Middle frontal gyrus (tissue), 1 donor: ENCODE data around the gene DCXR.

Experiments used
- DNase-seq: peaks from one replicate; pipeline ENCODE4 v3.0.0-alpha.2; 2015; ENCODE audit warnings: low spot score; ENCODE audit errors: extremely low spot score

Gene DCXR

DNA sequence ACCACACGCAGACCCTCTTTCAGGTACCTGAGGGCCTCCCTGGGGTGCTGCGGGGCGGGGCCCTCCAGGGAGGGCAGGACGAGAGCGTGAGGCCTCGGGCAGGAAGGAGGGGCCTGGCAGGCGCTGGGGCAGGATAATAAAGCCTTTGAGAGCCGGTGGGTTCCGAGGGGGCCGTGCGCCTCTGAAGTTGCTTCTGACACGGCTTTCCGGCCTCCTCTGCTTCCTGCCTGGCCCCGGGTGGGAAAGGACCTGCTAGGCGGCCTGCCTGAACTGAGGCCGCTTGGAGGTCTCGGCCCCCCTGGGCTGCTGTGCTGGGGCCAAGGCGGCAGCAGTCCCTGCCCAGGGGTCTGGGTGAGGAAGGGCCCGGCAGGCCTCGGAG is 25.2 kb downstream of the DCXR start:
- no peak for DNase-seq

DNA sequence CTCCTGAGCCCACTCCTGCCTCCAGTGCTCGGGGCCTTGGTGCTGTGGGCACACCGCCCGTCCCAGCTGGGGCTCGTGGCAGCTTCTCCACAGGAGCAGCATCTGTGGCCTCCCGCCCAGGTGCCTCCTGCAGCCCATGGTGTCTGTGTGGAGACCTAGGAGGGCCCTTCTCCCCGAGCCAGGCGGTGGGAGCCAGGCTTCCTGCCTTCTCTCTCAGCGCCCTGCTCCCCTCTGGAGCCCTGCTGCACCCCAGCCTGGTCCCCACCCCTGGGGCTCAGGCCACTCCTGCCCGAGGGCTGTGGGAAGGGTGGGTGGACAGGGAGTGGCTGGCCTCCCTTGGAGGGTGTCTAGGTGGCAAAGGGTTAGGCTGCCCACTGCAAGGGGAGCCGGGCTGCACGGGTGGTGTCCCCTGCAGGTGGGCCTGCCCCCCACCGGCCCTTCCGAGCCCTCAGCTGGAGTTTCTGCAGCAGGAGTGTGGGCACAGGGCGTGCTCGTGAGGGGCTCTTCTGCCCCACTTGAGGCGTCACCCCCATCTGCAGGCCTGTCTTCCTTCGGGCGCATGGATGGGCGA is 25.8 kb downstream of the DCXR start:
- no peak for DNase-seq

DNA sequence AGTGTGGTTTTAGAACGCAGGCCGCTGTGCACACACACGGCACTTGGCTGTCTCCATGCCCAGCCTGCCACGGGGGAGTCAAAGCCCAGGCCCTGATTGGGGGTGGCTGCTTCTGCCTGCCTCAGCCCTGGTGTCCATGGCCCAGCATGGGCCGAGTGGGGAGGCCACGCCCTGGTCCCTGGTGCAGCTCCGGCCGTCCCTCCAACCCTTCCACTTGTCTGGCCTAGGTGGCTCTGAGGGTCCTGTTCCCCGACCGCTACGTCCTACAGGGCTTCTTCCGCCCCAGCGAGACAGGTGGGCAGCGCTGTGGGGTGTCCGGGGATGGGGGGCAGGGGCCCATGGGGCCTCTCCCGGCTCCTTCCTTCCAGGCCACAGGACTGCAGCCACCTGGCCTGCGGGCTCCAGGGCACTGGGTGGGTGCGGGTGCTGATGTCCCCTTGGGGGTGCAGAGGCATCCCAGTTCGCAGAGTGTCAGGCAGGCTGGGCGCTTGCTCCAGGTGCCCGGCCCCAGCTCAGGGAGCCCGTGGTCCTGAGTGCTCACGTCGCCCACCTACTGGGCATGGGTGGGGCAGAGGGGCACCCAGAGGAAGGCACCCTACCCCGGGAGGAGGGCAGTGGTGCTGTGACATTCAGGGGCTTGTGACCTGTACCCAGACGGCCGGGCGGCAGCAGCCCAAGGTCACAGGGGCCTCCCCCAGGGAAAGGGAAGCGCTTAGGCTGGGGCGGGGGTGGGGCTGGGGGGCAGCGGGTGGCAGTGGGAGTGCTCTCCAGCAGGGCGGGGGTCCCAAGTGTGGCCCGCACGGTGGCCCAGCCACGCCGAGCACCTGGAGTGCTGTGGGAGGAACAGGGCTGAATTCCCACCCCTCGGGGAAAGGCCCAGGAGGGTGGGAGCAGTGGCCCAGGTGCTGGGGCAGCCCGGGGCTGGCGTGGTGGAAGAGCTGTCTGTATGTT is 26.6 kb downstream of the DCXR start:
- no peak for DNase-seq

DNA sequence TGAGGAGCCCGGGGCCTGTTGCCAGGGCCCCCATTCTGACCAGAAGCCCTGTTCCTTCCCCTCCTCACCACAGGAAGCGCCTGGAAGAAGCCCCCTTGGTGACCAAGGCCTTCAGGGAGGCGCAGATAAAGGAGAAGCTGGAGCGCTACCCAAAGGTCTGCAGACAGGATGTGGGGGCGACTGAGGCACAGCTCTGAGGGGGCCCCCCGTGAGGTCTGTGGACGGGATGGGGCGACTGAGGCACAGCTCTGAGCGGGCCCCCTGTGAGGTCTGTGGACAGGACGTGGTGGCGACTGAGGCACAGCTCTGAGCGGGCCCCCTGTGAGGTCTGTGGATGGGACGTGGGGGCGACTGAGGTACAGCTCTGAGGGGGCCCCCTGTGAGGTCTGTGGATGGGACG is 28.1 kb downstream of the DCXR start:
- DNase-seq = no peak

DNA sequence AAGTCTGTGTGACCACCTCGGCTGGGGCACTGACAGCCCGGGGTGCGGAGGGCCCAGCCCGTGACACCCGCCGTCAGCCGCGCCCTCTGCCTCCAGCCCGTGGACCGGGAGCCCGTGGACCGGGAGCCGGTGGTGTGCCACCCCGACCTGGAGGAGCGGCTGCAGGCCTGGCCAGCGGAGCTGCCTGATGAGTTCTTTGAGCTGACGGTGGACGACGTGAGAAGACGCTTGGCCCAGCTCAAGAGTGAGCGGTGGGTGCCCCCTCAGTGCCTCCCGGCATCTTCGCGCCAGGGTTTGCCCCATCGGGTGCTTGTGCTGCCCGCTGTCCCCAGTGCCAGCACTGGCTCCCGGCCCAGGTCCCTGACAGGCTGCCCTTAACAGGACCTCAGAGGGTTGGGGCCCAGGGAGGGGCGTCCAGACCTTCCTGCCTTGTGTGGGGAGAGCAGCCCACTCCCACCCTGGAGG is 28.5 kb downstream of the DCXR start:
- DNase-seq = no peak

DNA sequence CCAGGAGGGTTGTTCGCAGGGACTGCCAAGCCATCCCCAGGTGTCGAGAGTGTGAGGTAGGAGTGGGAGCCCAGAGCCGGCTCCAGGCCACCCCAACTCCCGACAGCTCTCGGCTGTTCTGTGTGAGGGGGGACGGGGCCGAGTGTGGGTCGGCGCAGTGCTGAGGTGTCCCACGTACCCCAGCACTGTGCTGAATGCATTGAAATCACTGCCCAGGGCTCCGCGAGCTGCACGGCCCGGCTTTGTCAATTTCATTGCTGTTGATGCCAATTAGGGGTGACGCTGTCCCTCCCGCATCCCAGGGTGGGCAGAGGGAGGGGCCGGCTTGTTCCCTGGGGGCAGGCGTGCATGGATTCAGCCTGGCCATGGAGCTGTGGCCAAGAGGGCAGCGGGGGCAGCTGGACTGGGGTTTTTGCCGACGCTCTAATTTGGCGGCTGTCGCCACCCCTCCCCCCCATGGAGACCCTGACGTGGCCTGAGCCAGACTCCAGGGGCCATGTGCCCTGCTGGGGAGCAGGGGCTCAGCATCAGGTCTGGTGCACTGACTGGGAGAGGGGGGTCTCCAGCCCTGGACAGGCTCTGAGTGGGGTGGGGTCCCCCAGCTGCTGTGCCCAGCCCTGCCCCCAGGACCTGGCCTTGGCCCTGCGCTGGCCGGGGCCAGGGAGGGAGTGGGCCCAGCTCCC is 29.1 kb downstream of the DCXR start:
- no peak for DNase-seq

DNA sequence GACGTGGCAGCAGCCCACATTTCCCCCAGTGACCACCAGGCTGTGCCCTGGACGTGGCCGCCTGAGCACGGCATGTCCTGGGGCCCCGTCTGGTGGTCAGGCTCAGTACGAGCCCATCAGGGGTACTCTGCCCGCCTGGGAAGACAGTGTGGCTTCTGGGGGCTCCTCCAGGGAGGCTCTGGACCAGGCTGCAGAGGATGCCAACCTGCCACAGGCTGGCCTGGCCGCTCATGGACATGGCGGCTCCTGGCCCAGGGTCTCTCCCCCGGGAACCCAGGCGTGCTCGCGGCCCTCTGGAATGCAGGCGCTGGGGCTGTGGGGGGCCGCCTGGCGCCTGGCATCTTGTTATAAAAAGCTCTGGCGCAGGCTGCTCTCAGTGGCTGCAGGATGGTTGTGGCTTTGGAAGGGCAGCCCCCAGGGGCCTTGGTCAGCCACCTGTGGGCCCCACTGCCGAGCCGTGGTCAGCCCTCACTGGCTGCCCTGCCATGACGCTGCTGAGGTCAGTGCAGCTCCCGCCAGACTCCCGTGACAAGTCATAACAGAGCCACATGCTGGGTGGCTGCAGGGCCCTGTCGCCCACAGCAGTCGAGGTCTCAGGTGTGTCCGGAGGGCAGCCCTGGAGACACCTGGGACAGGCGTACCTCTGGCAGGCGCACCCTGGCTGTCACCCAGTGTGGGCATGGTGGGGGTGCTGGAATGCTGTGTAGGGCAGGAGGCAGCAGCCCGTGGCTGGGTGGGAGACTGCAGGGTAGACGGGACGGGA is 29.8 kb downstream of the DCXR start:
- no peak for DNase-seq

DNA sequence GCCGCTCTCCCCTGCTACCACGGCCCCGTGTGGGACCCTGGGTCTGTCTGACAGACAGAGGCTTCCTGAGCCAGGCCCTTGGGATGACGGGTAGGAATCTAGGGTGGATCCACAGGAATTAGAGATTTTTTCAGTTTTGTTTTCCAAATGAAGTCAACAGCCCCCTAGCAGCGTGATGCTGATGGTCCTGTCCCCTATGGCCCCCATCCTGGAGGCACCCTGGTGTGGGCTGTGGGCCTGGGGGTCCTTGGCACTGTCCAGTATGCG is 30.3 kb downstream of the DCXR start:
- DNase-seq = no peak

DNA sequence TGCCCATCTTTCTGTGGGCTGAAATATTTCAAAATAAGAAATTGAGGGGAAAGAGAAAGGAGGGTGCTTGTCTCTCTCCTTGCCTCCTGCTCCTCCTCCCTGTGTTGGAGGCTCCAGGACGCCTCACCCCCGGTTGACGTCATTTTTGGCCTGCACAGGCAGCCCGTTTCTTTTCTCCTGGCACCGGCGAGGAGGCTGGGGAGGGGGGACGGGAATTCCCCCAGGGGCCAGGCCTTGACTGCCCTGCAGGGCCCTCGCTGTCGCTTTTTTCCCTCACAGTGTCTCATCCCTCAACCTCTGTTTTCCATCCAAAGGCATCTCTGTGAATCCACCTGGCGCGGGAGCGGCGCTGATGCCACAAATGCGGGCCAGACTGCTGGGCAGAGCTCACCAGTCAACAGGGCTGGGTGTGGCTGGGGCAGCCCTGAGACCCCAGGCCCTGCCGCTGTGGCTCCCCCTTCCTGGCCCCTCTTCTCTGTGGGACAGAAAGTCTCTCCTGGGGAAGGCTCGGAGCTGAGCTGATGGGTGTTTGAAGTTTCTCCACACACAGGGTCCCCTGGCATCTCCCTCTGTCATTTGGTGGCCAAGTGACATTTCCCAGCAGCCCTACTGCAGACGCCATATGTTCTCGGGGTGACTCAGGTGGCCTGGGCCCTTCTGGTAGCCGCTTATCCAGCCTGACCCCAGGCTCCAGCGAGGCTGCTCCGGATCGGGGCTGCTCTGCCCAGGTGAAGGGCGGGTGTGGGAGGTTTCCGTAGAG is 30.8 kb downstream of the DCXR start:
- no peak for DNase-seq

DNA sequence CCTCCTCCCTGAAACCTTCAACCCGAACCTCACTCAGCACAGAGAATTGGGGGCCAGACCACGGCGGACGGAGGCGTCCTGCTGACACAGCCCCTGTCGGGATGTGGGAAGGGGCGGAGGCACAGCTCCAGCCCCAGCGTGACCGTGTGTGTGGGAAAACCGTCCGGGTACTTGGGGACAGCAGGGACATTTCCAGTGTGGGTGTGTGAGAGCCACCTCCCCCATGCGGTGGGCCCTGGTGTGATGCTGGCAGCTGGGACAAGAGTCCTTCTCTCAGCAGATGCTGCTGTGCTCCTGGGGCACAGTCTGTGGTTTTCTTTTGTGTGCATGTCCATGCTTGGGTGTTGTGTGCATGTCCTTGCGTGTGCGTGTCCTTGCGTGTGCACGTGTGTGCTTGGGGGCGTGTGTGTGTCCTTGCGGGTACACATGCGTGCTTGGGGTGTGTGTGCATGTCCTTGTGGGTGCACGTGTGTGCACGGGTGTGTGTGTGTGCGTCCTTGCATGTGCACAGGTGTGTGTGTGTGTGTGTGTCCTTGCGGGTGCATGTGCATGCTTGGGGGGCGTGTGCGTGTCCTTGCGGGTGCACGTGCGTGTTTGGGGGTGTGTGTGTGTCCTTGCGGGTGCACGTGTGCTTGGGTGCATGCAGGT is 31.7 kb downstream of the DCXR start:
- no peak for DNase-seq

DNA sequence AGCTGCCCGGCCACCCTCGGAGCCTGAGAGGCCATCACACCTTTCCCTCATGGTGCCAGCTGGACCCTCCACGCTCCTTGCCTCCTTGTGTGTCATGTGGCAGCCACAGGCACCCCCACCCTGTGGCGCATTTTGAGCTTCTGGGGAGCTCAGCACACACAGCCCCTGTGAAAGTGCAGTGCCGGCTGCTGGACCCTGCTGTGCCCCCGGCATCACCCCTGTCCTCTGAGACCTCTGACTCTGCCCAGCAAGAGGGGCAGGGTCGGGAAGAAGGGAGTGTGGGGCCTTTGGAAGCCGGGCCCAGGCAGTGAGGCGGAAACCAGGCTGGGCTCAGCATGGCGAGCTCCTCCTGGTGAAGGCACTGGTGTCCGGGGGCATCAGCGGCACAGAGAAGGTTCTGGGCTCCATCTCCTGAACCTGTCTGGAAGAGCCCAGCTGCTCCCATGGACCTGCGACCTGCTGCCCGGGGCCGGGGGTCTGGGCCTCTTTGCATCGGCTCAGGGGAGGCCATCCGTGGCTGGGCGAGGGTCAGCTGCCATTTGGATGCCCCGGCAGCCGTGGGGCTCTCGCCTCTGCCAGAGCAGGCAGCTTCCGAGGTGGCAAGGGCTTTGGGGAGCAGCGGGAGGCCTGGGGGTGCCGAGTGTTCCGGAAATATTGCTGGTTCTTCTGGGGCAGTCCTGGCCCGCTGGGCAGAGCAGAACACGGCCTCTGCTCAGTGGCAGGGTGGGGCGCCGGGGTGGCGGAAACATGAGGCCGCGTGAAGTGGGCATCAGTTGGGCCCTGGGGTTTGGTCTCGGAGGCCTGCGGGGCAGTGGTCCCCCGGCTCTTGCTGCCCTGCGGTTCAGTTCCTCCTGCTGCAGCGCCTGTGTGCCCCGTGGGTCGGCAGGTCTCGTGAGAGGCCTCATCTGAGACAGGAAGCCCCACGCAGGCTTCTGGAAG is 32.7 kb downstream of the DCXR start:
- DNase-seq = no peak

DNA sequence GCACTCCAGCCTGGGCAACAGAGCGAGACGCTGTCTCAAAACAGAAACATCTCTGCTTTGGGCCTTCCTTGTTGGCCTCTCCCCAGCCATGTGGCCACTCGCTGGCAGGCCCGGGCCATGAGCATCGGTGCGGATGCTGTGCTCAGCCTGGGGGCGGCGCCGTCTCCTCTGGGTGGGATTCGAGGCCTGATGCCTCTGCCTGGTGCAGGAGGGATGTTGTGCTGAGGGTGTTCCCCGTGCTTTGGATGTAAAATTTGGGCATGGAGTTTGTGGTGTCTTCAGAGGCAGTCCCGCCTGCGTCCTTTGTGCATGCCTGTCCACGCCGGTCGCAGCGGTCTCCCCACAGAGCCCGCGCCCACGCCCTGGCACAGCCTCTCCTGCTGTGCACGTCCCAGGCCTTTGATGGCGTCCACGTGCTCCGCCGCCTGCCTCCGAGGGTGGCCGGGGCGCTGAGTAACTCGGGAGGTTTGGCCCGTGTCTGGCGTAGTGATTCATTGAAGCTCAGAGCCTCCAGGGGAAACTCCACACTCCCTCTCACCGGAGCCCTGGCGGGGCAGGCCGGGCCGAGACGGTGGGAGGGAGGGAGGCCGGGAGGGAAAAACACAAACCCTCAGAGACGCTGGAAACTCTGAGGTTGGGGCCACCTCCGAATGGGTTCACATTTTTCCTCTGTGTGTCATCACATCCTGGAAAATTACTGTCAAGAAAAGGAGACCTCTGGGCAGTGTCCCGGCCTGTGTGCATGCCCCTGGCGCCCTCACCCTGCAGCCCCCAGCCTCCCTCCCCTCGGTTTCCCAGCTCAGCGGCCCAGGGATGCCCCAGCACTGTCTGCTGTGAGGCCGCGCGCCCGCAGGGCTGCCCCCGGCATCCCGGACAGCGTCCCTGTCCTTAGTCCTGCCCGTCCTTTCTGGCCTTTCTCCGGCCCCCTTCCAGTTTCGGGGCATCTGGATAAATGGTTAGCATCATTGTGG is 33.8 kb downstream of the DCXR start:
- no peak for DNase-seq

DNA sequence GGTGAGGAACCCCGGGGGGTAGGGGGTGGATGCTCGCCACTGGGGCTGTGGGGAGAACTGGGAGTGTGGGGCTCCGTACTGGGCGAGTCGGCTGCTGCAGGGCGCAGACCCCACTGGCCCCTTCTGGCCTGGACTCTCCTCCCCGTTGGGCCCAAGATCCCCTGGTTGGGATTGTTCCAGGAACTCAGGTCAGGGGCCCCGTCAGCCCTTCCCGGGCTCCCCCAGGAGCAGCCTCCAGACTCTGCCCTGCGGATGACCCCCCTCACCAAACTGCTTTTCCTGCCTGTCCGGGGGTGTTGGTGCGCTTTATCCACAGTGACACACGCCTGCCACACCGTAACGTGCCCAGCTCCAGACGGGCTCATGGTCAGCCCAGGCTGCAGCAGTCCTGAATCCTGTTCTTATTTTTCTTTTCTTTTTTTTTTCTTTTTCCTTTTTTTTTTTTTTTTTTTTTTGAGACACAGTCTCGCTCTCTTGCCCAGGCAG is 35.9 kb downstream of the DCXR start:
- no peak for DNase-seq

DNA sequence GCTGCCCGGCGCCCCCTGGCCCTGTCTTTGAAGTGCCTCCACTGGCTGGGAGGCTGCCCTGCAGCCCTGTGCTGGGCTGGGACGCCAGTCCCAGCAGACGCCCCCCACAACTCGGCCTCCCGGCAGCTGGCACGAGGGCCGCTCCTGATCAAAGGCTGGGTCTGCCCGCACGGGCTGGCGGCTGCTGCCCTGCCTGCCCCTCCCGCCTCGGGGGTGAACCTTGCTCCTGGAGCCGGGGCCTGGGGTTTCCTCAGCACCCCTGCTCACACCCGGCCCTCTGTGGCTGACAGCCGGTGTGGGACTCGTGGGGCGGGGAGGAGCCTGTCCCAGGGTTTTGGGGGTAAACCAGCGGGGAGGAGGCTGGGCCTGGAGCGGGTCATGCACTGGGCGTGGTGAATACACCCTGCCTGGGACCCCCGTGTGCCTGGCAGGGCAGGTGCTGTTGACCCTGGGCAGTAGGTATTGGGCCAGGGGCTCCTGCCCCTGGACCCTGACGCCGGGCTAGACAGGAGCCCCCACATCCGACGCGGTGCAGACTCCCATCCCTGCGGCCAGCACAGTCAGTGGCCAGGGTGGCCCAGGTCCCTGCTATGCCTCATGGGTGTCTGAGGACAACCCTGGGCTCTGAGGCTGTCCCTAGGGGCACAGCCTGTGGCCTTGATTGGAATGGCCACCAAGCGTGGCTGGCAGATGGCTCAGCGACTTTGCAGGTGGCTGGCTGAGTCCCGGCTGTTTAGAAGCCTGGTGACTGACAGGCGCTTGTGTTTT is 36.5 kb downstream of the DCXR start:
- DNase-seq = no peak

DNA sequence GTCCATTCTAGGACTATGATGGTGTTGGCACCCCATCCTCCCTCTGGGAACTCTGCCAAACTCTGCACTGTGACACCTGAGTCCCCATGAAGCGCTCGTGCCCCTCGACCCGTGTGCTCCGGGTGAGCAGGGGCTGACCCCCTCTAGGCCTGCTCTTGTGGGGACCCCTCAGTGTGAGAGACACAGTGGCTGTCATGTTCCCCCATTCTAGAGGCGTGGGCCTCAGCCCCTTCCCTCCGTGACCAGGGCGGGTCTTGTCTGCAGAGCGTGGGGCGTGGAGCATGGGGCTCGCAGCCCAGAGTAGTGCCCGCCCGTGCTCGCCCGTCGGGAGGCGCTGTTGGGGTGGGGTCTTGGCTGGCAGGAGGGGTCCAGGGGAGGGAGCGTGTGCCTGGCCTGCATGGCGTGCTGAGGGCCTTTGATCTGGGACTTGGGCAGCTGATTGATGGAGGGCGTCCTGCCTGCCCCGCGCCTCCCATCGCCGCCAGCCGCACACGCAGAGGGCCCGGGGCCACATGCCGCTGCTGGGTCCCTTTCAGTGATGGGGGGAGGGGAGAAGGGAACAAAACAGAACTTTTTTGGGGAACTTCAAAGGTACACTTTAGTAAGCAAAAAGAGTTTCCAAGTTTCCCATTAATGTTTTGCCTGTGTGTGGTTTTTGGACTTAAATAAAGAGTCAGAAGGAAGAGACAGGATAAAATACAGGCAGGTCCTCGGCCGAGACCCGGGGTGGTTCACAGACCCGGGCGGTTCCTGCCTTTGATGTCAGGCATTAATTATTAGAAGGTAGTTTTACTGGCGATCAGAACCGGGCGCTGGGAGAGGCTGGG is 37.3 kb downstream of the DCXR start:
- DNase-seq = no peak

DNA sequence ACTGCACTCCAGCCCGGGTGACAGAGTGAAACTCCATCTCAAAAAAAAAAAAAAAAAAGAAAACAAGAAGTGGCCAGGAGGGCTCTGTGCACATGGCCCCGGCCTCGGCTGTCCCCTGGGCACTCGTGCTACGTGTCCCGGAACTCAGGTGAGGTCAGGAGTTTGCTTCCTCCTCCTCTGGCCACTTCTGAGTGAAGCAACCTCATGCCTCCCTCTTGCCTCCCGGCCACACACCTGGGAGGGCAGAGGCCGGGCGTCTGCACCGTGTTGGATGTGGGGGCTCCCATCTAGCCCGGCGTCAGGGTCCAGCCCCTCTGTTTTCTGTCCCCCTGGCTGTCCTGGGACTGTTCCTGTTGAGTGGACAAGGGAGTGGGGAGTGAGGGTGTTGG is 37.9 kb downstream of the DCXR start:
- DNase-seq = no peak
